HCT116 (cell line): ENCODE measurements around the gene MRPL39. TPM values are rescaled to one million over a fixed set of nuclear protein-coding genes. Genes with fewer than 3 reads are reported as not detected.

ENCODE experiments used
- ATAC-seq: fragments of 200-7000 bp; cut with Tn5 transposase; 2 replicates; pipeline ENCODE4 v1.9.1; 2020; ENCODE audit warnings: mild to moderate bottlenecking, moderate library complexity
- BruUV-seq: library from RNA; stranded (reverse); fragments of 400-500 nt; replicated peaks from 2 replicates; lab custom pipeline; 2021; lab: Mats Ljungman, UMichigan
- CTCF ChIA-PET: fragments of 300-600 bp; sonication (Branson Sonifier 250); formaldehyde crosslinking; loops from one replicate; lab custom pipeline; 2021; ENCODE audit warnings: antibody characterized with exemption; lab: Charles Lee
- POLR2A ChIA-PET: fragments of 300-600, 350-600 bp; sonication (Branson Sonifier 250); formaldehyde crosslinking; loops from one replicate; lab custom pipeline; 2021; ENCODE audit warnings: antibody characterized with exemption; lab: Charles Lee
- RAD21 ChIA-PET, 2 experiments: fragments of 300-600 bp; sonication (Branson Sonifier 250); formaldehyde crosslinking; loops; one replicate each; lab custom pipeline; 2023; ENCODE audit warnings: low total read pairs in 2 of 2; ENCODE audit not compliant: uncharacterized antibody in 2 of 2, unreplicated experiment in 2 of 2, low non-redundant PET in 1 of 2; lab: Charles Lee
- DNase-seq: peaks from one replicate; pipeline ENCODE4 v3.0.0-alpha.2; 2010; ENCODE audit warnings: low read depth, low spot score
- H2AFZ ChIP-seq: fragments of 200-600 bp; shearing (Covaris generic), sonication (generic); 2 replicates; pipeline ENCODE4 v1.6.1; 2017; ENCODE audit warnings: low read depth, mixed run types, mixed read lengths, antibody characterized with exemption, low read length; ENCODE audit not compliant: poor library complexity, severe bottlenecking
- H3K27ac ChIP-seq: 2 replicates; pipeline ENCODE4 v1.5.1; 2012; ENCODE audit warnings: low read depth, low read length
- H3K27me3 ChIP-seq: fragments of 200-600 bp; sonication (generic); 2 replicates; pipeline ENCODE4 v1.6.1; 2016; ENCODE audit warnings: mixed run types, low read length, mixed read lengths; ENCODE audit not compliant: insufficient read depth
- H3K36me3 ChIP-seq, 2 experiments: fragments of 200-500 bp in 1 of 2; fragments of 200-600 bp in 1 of 2; sonication (Bioruptor generic) in 1 of 2; sonication (generic) in 1 of 2; 2 replicates each; pipeline versions ENCODE4 v1.5.1 to v1.6.1; 2014 to 2016; ENCODE audit warnings: low read length in 2 of 2, inconsistent platforms in 1 of 2, mixed read lengths in 1 of 2, mixed run types in 1 of 2; ENCODE audit not compliant: insufficient read depth in 2 of 2, control insufficient read depth in 1 of 2
- H3K4me1 ChIP-seq, 2 experiments: fragments of 200-600 bp in 1 of 2; sonication (generic) in 1 of 2; 2 replicates each; pipeline versions ENCODE4 v1.5.1 to v1.6.1; 2012 to 2017; ENCODE audit warnings: low read length in 2 of 2, inconsistent platforms in 1 of 2, mild to moderate bottlenecking in 1 of 2, mixed read lengths in 1 of 2, mixed run types in 1 of 2, moderate library complexity in 1 of 2; ENCODE audit not compliant: insufficient read depth in 2 of 2, control insufficient read depth in 1 of 2
- H3K4me2 ChIP-seq: fragments of 200-600 bp; sonication (generic); 2 replicates; pipeline ENCODE4 v1.6.1; 2017; ENCODE audit warnings: mixed run types, low read length, mixed read lengths
- H3K4me3 ChIP-seq, 2 experiments: fragments of 200-600 bp in 1 of 2; sonication (generic) in 1 of 2; replicated peaks in 1 of 2; 2 replicates each; pipeline ENCODE4 v1.5.1; 2011 to 2016; ENCODE audit warnings: low read length in 2 of 2, control low read depth in 1 of 2, low read depth in 1 of 2, mild to moderate bottlenecking in 1 of 2, mixed read lengths in 1 of 2, mixed run types in 1 of 2
- H3K79me2 ChIP-seq: fragments of 200-600 bp; sonication (generic); 2 replicates; pipeline ENCODE4 v1.6.1; 2017; ENCODE audit warnings: mild to moderate bottlenecking, mixed run types, low read length, moderate library complexity, mixed read lengths; ENCODE audit not compliant: insufficient read depth
- H3K9ac ChIP-seq: fragments of 200-600 bp; sonication (generic); 2 replicates; pipeline ENCODE4 v1.6.1; 2016; ENCODE audit warnings: low read length, mixed read lengths
- H3K9me2 ChIP-seq: fragments of 200-600 bp; sonication (generic), shearing (Covaris generic); 2 replicates; pipeline ENCODE4 v1.6.1; 2017; ENCODE audit warnings: mixed run types, mild to moderate bottlenecking, moderate library complexity; ENCODE audit not compliant: insufficient read depth
- H3K9me3 ChIP-seq, 2 experiments: fragments of 200-500 bp in 1 of 2; fragments of 200-600 bp in 1 of 2; sonication (Bioruptor generic) in 1 of 2; sonication (generic) in 1 of 2; 2 replicates each; pipeline ENCODE4 v1.6.1; 2014 to 2017; ENCODE audit warnings: low read length in 2 of 2, mixed read lengths in 2 of 2, inconsistent platforms in 1 of 2, low read depth in 1 of 2, mild to moderate bottlenecking in 1 of 2, mixed run types in 1 of 2, moderate library complexity in 1 of 2; ENCODE audit not compliant: control insufficient read depth in 1 of 2, insufficient read depth in 1 of 2
- H4K20me1 ChIP-seq: fragments of 200-600 bp; sonication (generic), shearing (Covaris generic); 2 replicates; pipeline ENCODE4 v1.6.1; 2017; ENCODE audit warnings: mixed run types, mild to moderate bottlenecking, moderate library complexity; ENCODE audit not compliant: insufficient read depth
- CBX3 ChIP-seq: IDR thresholded peaks from 2 replicates; pipeline ENCODE4 v1.6.1; 2012; ENCODE audit warnings: low read depth
- CEBPB ChIP-seq: IDR thresholded peaks from 2 replicates; pipeline ENCODE4 v1.6.1; 2012; ENCODE audit warnings: low read depth
- ELF1 ChIP-seq: IDR thresholded peaks from 2 replicates; pipeline ENCODE4 v1.6.1; 2012; ENCODE audit warnings: low read depth, borderline replicate concordance
- EZH2phosphoT487 ChIP-seq: fragments of 200-600 bp; IDR thresholded peaks from 2 replicates; pipeline ENCODE4 v1.6.1; 2018; ENCODE audit warnings: antibody characterized with exemption, borderline replicate concordance
- FOSL1 ChIP-seq: IDR thresholded peaks from 2 replicates; pipeline ENCODE4 v1.6.1; 2012; ENCODE audit warnings: low read depth
- JUND ChIP-seq: IDR thresholded peaks from 2 replicates; pipeline ENCODE4 v1.6.1; 2012
- POLR2A ChIP-seq: IDR thresholded peaks from 2 replicates; pipeline ENCODE4 v1.7.0; 2011; ENCODE audit warnings: borderline replicate concordance; ENCODE audit not compliant: insufficient read depth, insufficient read length; ENCODE audit errors: extremely low read depth
- POLR2AphosphoS5 ChIP-seq: IDR thresholded peaks from 2 replicates; pipeline ENCODE4 v1.6.1; 2011; ENCODE audit warnings: mild to moderate bottlenecking, low read depth, low read length, moderate library complexity
- RAD21 ChIP-seq: IDR thresholded peaks from 2 replicates; pipeline ENCODE4 v1.6.1; 2012; ENCODE audit warnings: low read depth, mild to moderate bottlenecking
- REST ChIP-seq: IDR thresholded peaks from 2 replicates; pipeline ENCODE4 v1.6.1; 2012; ENCODE audit warnings: low read depth
- SIN3A ChIP-seq: IDR thresholded peaks from 2 replicates; pipeline ENCODE4 v1.6.1; 2012; ENCODE audit warnings: low read depth
- SP1 ChIP-seq: IDR thresholded peaks from 2 replicates; pipeline ENCODE4 v1.6.1; 2012; ENCODE audit warnings: low read depth
- TCF7L2 ChIP-seq: IDR thresholded peaks from 2 replicates; pipeline ENCODE4 v1.7.0; 2011; ENCODE audit warnings: borderline replicate concordance, inconsistent platforms; ENCODE audit not compliant: insufficient read depth, insufficient read length; ENCODE audit errors: extremely low read depth
- YY1 ChIP-seq: IDR thresholded peaks from 2 replicates; pipeline ENCODE4 v1.6.1; 2011; ENCODE audit warnings: low read length, low read depth, moderate library complexity, mild to moderate bottlenecking; ENCODE audit not compliant: insufficient replicate concordance; ENCODE audit errors: extremely low read depth
- ZFX ChIP-seq: fragments of 450-650 bp; IDR thresholded peaks from 2 replicates; pipeline ENCODE4 v1.6.1; 2017
- intact Hi-C: fragments of 100-400 bp; cut with micrococcal nuclease; formaldehyde crosslinking; loops from 2 replicates; pipeline ENCODE4 v1.10.0; 2022
- total RNA-seq: library from RNA; stranded (reverse); gene quantifications from one replicate; pipeline ENCODE4 v1.2.1, GENCODE V29; 2021; ENCODE audit not compliant: unreplicated experiment
- TF ChIP-seq, protein P1 (sequence below): IDR thresholded peaks from 2 replicates; pipeline ENCODE4 v1.6.1; 2011; ENCODE audit warnings: mild to moderate bottlenecking, low read length, moderate library complexity; ENCODE audit not compliant: insufficient replicate concordance; ENCODE audit errors: extremely low read depth

The MRPL39 gene
- total RNA-seq, 1 experiment from 2014 or later, result 41.1 TPM

- Histone ChIP-seq H3K4me2 (no peak overlapping the region), H4K20me1 (no peaks in the 10 kb centered on the region), H3K4me1 (no peaks in the 10 kb centered on the region), H2AFZ (no peak overlapping the region), H3K4me3 (no peak overlapping the region), H3K36me3 (peaks cover 4 to 5% of the 10 kb centered on the region in 2 experiments; a peak in 3 of 4 replicates), H3K27me3 (no peaks in the 10 kb centered on the region), H3K9ac (no peak overlapping the region), H3K9me3 (no peaks in the 10 kb centered on the region), H3K9me2 (no peaks in the 10 kb centered on the region), H3K79me2 (no peaks in the 10 kb centered on the region), H3K27ac (no peak overlapping the region)
- ChIA-PET POLR2A (no interaction called here), RAD21 (no interaction called here), CTCF (no interaction called here)
- DNase-seq (no peak), ATAC-seq (no peak)
- intact Hi-C loops, result no loop called here
- no peak for TF ChIP-seq EZH2phosphoT487
- TF ChIP-seq ZFX, result no peak
- TF ChIP-seq TCF7L2, result no peak
- no TSS peak for BruUV-seq
These were observed 24.4 kb downstream of the MRPL39 start for GRCh38 chr21:25582888-25583287.

DNA sequence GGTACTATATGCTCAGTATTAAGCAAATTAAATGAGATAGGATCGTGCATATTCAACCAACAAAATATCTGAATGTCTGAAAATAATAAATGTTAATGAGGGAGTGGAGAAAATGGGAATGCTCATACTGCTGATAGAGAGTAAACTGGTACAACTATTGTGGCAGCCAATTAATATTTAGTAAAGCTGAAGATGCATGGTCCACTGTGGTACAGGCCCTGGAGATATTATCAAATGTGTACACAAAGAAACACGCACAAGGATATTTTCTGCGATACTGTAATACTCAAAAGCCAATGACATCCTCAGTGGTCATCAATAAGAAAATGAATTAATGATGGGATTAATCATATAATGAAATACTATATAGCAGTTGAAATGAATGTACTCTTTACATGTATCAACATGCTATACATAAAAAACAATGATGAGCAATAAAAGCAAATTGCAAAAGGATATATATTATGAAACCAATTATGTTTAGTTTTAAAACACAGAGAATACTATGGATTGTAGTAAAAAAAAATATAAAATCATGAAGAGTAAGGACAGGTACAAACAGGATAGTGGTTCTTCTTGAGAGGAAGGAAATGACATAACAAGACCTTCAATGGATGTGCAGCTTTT, 25.0 kb downstream of the MRPL39 start:
- ATAC-seq, result no peak
- no peak overlapping the region for H3K4me2 ChIP-seq
- no peaks in the 10 kb centered on the region for H3K79me2 ChIP-seq
- no peak overlapping the region for H2AFZ ChIP-seq
- no TSS peak for BruUV-seq
- RAD21 ChIA-PET, result no interaction called here
- no peak for DNase-seq
- no peaks in the 10 kb centered on the region for H3K27me3 ChIP-seq
- no peaks in the 10 kb centered on the region for H3K9me3 ChIP-seq
- no peaks in the 10 kb centered on the region for H3K9me2 ChIP-seq
- H4K20me1 ChIP-seq, result no peaks in the 10 kb centered on the region
- H3K36me3 ChIP-seq, result no peaks in the 10 kb centered on the region; a peak in 1 of 4 replicates
- POLR2A ChIA-PET, result no interaction called here
- intact Hi-C loops, result no loop called here
- no peak overlapping the region for H3K4me3 ChIP-seq
- no peak overlapping the region for H3K9ac ChIP-seq
- no peak overlapping the region for H3K27ac ChIP-seq
- CTCF ChIA-PET, result no interaction called here
- no peaks in the 10 kb centered on the region for H3K4me1 ChIP-seq
- TF ChIP-seq CBX3 (no peak), EZH2phosphoT487 (no peak), RAD21 (no peak), FOSL1 (no peak), CEBPB (no peak), YY1 (no peak), SP1 (no peak), REST (no peak), JUND (no peak), ZFX (no peak), ELF1 (no peak), POLR2AphosphoS5 (no peak), SIN3A (no peak), POLR2A (no peak)
- TF ChIP-seq, protein P1, sequence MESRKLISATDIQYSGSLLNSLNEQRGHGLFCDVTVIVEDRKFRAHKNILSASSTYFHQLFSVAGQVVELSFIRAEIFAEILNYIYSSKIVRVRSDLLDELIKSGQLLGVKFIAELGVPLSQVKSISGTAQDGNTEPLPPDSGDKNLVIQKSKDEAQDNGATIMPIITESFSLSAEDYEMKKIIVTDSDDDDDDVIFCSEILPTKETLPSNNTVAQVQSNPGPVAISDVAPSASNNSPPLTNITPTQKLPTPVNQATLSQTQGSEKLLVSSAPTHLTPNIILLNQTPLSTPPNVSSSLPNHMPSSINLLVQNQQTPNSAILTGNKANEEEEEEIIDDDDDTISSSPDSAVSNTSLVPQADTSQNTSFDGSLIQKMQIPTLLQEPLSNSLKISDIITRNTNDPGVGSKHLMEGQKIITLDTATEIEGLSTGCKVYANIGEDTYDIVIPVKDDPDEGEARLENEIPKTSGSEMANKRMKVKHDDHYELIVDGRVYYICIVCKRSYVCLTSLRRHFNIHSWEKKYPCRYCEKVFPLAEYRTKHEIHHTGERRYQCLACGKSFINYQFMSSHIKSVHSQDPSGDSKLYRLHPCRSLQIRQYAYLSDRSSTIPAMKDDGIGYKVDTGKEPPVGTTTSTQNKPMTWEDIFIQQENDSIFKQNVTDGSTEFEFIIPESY, result no peak
